Peyer's patch (tissue), 4 donors: ENCODE data around the gene LBX1.

ENCODE experiments used
- POLR2A ChIP-seq, 2 donors: fragments of 450-650 bp; IDR thresholded peaks; one replicate each; pipeline ENCODE4 v1.5.1; 2017; ENCODE audit warnings: antibody characterized with exemption in 2 of 2, mild to moderate bottlenecking in 2 of 2, moderate library complexity in 2 of 2
- TF ChIP-seq, protein P1 (sequence below), 6 experiments: fragments of 450-650 bp in 4 of 6; fragments of 200-600 bp in 2 of 6; sonication (generic) in 1 of 6; IDR thresholded peaks; one replicate each; pipeline ENCODE4 v1.5.1; 2017 to 2019; ENCODE audit warnings: antibody characterized with exemption in 6 of 6, mild to moderate bottlenecking in 3 of 6, moderate library complexity in 1 of 6

GRCh38 chr10:101225846-101226421, 3.3 kb downstream of the LBX1 start:
- TF ChIP-seq, protein P1, sequence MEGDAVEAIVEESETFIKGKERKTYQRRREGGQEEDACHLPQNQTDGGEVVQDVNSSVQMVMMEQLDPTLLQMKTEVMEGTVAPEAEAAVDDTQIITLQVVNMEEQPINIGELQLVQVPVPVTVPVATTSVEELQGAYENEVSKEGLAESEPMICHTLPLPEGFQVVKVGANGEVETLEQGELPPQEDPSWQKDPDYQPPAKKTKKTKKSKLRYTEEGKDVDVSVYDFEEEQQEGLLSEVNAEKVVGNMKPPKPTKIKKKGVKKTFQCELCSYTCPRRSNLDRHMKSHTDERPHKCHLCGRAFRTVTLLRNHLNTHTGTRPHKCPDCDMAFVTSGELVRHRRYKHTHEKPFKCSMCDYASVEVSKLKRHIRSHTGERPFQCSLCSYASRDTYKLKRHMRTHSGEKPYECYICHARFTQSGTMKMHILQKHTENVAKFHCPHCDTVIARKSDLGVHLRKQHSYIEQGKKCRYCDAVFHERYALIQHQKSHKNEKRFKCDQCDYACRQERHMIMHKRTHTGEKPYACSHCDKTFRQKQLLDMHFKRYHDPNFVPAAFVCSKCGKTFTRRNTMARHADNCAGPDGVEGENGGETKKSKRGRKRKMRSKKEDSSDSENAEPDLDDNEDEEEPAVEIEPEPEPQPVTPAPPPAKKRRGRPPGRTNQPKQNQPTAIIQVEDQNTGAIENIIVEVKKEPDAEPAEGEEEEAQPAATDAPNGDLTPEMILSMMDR (IDR thresholded peaks at IDR 0.05): no peak
- no peak for TF ChIP-seq POLR2A (IDR thresholded peaks at IDR 0.05)
